ENCODE results near the gene ESRRB. TPM values are rescaled to one million over a fixed set of nuclear protein-coding genes. Genes with fewer than 3 reads are reported as not detected.

Gene ESRRB
- total RNA-seq, 1 donor, result under 0.01 TPM

- no peaks in the 10 kb centered on the region for H3K9me3 ChIP-seq (ENCODE audit: low read depth, low read length)
- H3K79me2 ChIP-seq (ENCODE audit: insufficient read depth, low read length), result no peaks in the 10 kb centered on the region
- no peak for DNase-seq (ENCODE audit: insufficient read length, low spot score, missing footprints)
- no peaks in the 10 kb centered on the region for H4K20me1 ChIP-seq (ENCODE audit: insufficient read depth, low read length)
- H3K4me2 ChIP-seq (ENCODE audit: insufficient read depth, low read length), result no peak overlapping the region
- H3K4me1 ChIP-seq (ENCODE audit: insufficient read depth, low read length), result peaks cover 3% of the 10 kb centered on the region
- peaks cover 3% of the 10 kb centered on the region for H3K27me3 ChIP-seq (ENCODE audit: insufficient read depth, low read length)
- no peak overlapping the region for H2AFZ ChIP-seq (ENCODE audit: low read length)
- no peak overlapping the region for H3K4me3 ChIP-seq (ENCODE audit: insufficient read depth, low read length)
- TF ChIP-seq CTCF (IDR thresholded peaks at IDR 0.05; ENCODE audit: extremely low read depth, low read depth, low read length), result no peak
- H3K36me3 ChIP-seq (ENCODE audit: insufficient read depth, low read length), result no peaks in the 10 kb centered on the region
- no peak overlapping the region for H3K27ac ChIP-seq (ENCODE audit: low read depth, low read length)
Measured at GRCh38 chr14:76499399-76499798, 123.5 kb downstream of the ESRRB start.

DNA sequence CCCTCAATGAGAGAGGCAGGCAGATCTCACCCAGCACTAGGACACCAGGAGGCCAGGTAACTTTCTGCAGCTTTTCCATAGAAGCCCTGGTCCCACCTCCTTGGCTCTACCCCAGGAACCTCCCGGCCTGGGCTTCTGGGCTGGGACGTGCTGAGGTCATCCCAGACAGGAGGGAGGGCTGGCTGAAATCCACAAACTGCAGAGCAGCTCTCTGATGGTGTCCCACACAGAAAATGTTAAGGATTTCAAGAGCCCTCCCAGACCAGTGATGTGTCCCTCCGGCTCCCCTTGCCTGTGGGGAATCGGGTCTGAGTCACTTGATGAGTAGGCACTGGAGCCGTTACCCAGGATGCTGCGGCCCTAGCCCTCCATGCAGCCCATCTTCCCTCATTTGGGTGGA is 124.1 kb downstream of the ESRRB start:
- Histone ChIP-seq H3K4me1 (ENCODE audit: insufficient read depth, low read length) (peaks cover 3% of the 10 kb centered on the region), H3K27ac (ENCODE audit: low read depth, low read length) (no peak overlapping the region), H3K4me2 (ENCODE audit: insufficient read depth, low read length) (no peak overlapping the region), H3K9me3 (ENCODE audit: low read depth, low read length) (no peaks in the 10 kb centered on the region), H3K4me3 (ENCODE audit: insufficient read depth, low read length) (no peak overlapping the region), H4K20me1 (ENCODE audit: insufficient read depth, low read length) (no peaks in the 10 kb centered on the region), H2AFZ (ENCODE audit: low read length) (no peak overlapping the region), H3K27me3 (ENCODE audit: insufficient read depth, low read length) (peaks cover 3% of the 10 kb centered on the region), H3K36me3 (ENCODE audit: insufficient read depth, low read length) (no peaks in the 10 kb centered on the region), H3K79me2 (ENCODE audit: insufficient read depth, low read length) (no peaks in the 10 kb centered on the region)
- DNase-seq (ENCODE audit: insufficient read length, low spot score, missing footprints), result peak; percentile 91
- no peak for TF ChIP-seq CTCF (IDR thresholded peaks at IDR 0.05; ENCODE audit: extremely low read depth, low read depth, low read length)

DNA sequence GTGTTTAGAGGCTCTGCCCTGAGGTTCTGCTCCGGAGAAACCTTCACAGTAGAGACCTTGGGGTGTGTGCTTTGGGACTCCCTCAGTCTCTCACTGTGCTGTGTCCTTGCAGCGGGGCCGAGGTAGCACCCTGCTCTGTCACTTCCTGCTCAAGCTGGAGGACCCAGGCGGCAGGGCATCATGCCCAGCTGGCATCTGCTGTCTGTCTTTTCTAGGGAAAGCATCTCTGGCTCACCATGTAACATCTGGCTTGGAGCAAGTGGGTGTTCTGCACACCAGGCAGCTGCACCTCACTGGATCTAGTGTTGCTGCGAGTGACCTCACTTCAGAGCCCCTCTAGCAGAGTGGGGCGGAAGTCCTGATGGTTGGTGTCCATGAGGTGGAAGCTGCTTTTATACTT is 124.5 kb downstream of the ESRRB start:
- TF ChIP-seq CTCF (IDR thresholded peaks at IDR 0.05; ENCODE audit: extremely low read depth, low read depth, low read length), result no peak
- H3K4me2 ChIP-seq (ENCODE audit: insufficient read depth, low read length), result no peak overlapping the region
- H3K27me3 ChIP-seq (ENCODE audit: insufficient read depth, low read length), result peaks cover 3% of the 10 kb centered on the region
- H3K4me3 ChIP-seq (ENCODE audit: insufficient read depth, low read length), result no peak overlapping the region
- peaks cover 3% of the 10 kb centered on the region for H3K4me1 ChIP-seq (ENCODE audit: insufficient read depth, low read length)
- no peak for DNase-seq (ENCODE audit: insufficient read length, low spot score, missing footprints)
- H3K79me2 ChIP-seq (ENCODE audit: insufficient read depth, low read length), result no peaks in the 10 kb centered on the region
- H3K9me3 ChIP-seq (ENCODE audit: low read depth, low read length), result no peaks in the 10 kb centered on the region
- no peaks in the 10 kb centered on the region for H3K36me3 ChIP-seq (ENCODE audit: insufficient read depth, low read length)
- H4K20me1 ChIP-seq (ENCODE audit: insufficient read depth, low read length), result no peaks in the 10 kb centered on the region
- no peak overlapping the region for H3K27ac ChIP-seq (ENCODE audit: low read depth, low read length)
- no peak overlapping the region for H2AFZ ChIP-seq (ENCODE audit: low read length)

DNA sequence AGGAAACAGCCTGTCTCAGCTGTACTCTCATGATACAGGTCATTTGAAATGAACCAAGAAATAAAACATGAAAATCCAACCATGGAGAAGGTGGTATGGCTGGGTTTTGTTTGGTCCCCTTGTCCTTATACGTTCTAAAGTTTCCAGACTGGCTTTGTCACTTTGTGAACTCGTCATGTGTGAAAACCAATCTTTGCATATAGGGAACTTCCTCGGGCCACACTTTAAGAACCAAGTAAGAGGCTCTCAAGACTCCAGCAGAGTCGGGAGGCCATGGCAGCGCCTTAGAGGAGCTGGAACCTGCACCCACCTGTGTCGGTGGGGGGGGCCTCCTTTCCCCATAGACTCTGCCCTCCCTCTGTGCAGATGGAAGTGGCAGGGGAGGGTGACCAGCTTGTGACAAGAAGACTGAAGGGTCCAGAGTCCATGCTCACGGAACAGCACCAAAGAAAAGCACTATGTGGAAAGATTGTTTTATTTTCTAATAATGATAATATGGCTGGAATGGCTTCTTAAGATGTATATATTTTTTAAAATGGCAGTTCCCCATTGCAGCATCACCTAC is 125.3 kb downstream of the ESRRB start:
- Histone ChIP-seq H3K79me2 (ENCODE audit: insufficient read depth, low read length) (no peaks in the 10 kb centered on the region), H3K4me2 (ENCODE audit: insufficient read depth, low read length) (no peak overlapping the region), H3K9me3 (ENCODE audit: low read depth, low read length) (no peaks in the 10 kb centered on the region), H4K20me1 (ENCODE audit: insufficient read depth, low read length) (no peaks in the 10 kb centered on the region), H3K36me3 (ENCODE audit: insufficient read depth, low read length) (no peaks in the 10 kb centered on the region), H3K27me3 (ENCODE audit: insufficient read depth, low read length) (peaks cover 3% of the 10 kb centered on the region), H3K27ac (ENCODE audit: low read depth, low read length) (no peak overlapping the region), H2AFZ (ENCODE audit: low read length) (no peak overlapping the region), H3K4me3 (ENCODE audit: insufficient read depth, low read length) (no peak overlapping the region), H3K4me1 (ENCODE audit: insufficient read depth, low read length) (peaks cover 3% of the 10 kb centered on the region)
- TF ChIP-seq CTCF (IDR thresholded peaks at IDR 0.05; ENCODE audit: extremely low read depth, low read depth, low read length), result no peak
- DNase-seq (ENCODE audit: insufficient read length, low spot score, missing footprints), result no peak
